MM.1S (cell line): ENCODE measurements around the gene CEP192.

ENCODE experiments used
- DNase-seq: peaks from one replicate; pipeline ENCODE4 v3.0.0-alpha.2; 2015
- H2AFZ ChIP-seq: fragments of 300-600 bp; sonication (generic); 2 replicates; pipeline ENCODE4 v1.6.0; 2016; ENCODE audit warnings: antibody characterized with exemption, low read length
- H3F3A ChIP-seq: fragments of 300-600 bp; sonication (generic); 2 replicates; pipeline ENCODE4 v1.6.1; 2016; ENCODE audit warnings: mild to moderate bottlenecking, antibody characterized with exemption, low read length, moderate library complexity, mixed read lengths; ENCODE audit not compliant: insufficient read depth
- H3K27ac ChIP-seq: fragments of 300-600 bp; sonication (generic); 2 replicates; pipeline ENCODE4 v1.5.1; 2016; ENCODE audit warnings: mild to moderate bottlenecking, low read length
- H3K27me3 ChIP-seq: fragments of 300-600 bp; sonication (generic); replicated peaks from 2 replicates; pipeline ENCODE4 v1.6.0; 2016; ENCODE audit warnings: low read length; ENCODE audit not compliant: insufficient read depth
- H3K36me3 ChIP-seq: fragments of 300-600 bp; sonication (generic); replicated peaks from 2 replicates; pipeline ENCODE4 v1.6.1; 2016; ENCODE audit warnings: mild to moderate bottlenecking, low read length, mixed read lengths; ENCODE audit not compliant: insufficient read depth
- H3K4me1 ChIP-seq: fragments of 300-600 bp; sonication (generic); 2 replicates; pipeline ENCODE4 v1.6.1; 2016; ENCODE audit warnings: low read length, mixed read lengths
- H3K4me2 ChIP-seq: fragments of 300-600 bp; sonication (generic); 2 replicates; pipeline ENCODE4 v1.6.0; 2016; ENCODE audit warnings: low read depth, low read length
- H3K4me3 ChIP-seq: fragments of 300-600 bp; sonication (generic); 2 replicates; pipeline ENCODE4 v1.5.1; 2016; ENCODE audit warnings: low read length, mixed read lengths
- H3K79me2 ChIP-seq: fragments of 300-600 bp; sonication (generic); 2 replicates; pipeline ENCODE4 v1.6.1; 2016; ENCODE audit warnings: mixed run types, low read length, mixed read lengths
- H3K9ac ChIP-seq: fragments of 300-600 bp; sonication (generic); 2 replicates; pipeline ENCODE4 v1.6.1; 2016; ENCODE audit warnings: low read length, mixed read lengths
- H3K9me2 ChIP-seq: fragments of 300-600 bp; sonication (generic); replicated peaks from 2 replicates; pipeline ENCODE4 v1.6.1; 2016; ENCODE audit warnings: mild to moderate bottlenecking, low read length, mixed read lengths; ENCODE audit not compliant: insufficient read depth
- H3K9me3 ChIP-seq: fragments of 300-600 bp; sonication (generic); replicated peaks from 2 replicates; pipeline ENCODE4 v1.6.1; 2016; ENCODE audit warnings: mild to moderate bottlenecking, low read length, mixed read lengths; ENCODE audit not compliant: insufficient read depth
- H4K20me1 ChIP-seq: fragments of 300-600 bp; sonication (generic); 2 replicates; pipeline ENCODE4 v1.6.1; 2016; ENCODE audit warnings: mild to moderate bottlenecking, low read length, moderate library complexity, mixed read lengths; ENCODE audit not compliant: insufficient read depth
- EZH2 ChIP-seq: fragments of 300-600 bp; sonication (generic); optimal IDR thresholded peaks from 2 replicates; pipeline ENCODE3; 2017; ENCODE audit warnings: low read depth, mild to moderate bottlenecking, antibody characterized with exemption, low read length, mixed read lengths
- EZH2phosphoT487 ChIP-seq: fragments of 300-600 bp; sonication (generic); IDR thresholded peaks from 2 replicates; pipeline ENCODE4 v1.6.1; 2018; ENCODE audit warnings: antibody characterized with exemption, low read length
- TF ChIP-seq, protein P1 (sequence below): fragments of 300-600 bp; sonication (generic); IDR thresholded peaks from 2 replicates; pipeline ENCODE4 v1.5.1; 2016; ENCODE audit warnings: antibody characterized with exemption, low read length, mixed read lengths

The CEP192 gene

DNA sequence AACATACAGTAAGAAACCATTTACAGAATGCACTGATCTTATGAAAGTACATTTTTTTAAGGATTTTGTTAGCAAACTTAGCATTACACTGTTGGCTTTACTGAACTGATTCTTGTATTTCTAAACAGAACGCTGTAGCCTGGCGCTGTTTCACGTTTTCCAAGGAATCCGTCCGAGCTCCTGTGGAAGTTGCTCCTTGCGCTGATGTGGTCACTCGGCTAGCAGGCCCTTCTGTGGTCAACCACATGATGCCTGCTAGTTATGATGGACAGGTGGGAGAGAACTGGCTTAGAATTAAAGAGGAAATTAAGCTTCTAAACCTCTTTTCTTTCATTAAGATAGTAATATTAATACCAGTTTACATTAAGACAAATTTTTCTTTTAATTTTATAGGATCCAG, 76.8 kb downstream of the CEP192 start:
- no peak for TF ChIP-seq EZH2phosphoT487
- TF ChIP-seq, protein P1, sequence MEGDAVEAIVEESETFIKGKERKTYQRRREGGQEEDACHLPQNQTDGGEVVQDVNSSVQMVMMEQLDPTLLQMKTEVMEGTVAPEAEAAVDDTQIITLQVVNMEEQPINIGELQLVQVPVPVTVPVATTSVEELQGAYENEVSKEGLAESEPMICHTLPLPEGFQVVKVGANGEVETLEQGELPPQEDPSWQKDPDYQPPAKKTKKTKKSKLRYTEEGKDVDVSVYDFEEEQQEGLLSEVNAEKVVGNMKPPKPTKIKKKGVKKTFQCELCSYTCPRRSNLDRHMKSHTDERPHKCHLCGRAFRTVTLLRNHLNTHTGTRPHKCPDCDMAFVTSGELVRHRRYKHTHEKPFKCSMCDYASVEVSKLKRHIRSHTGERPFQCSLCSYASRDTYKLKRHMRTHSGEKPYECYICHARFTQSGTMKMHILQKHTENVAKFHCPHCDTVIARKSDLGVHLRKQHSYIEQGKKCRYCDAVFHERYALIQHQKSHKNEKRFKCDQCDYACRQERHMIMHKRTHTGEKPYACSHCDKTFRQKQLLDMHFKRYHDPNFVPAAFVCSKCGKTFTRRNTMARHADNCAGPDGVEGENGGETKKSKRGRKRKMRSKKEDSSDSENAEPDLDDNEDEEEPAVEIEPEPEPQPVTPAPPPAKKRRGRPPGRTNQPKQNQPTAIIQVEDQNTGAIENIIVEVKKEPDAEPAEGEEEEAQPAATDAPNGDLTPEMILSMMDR = no peak
- TF ChIP-seq EZH2 = no peak
- H3K36me3 ChIP-seq = no peaks in the 10 kb centered on the region; the same call in 1 of the 2 replicates

DNA sequence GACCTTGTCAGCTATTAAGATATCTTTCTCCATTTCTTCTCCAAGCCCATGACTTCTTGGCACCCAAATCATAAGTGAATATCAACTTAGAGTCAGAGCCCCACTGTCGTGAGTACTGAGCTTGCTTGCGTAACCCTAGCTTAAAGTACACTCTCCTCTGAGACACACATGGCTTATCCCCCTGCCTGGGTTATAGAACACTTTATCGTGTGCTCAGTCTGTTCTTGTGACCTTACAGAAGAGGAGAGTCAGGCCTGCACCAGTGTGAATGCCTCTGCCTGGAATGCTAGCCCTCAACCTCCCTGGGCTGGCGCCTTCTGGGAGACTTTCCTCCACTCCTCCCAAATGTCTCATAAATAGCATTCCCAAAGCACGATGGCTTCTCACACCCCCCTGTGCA, 79.3 kb downstream of the CEP192 start:
- no peaks in the 10 kb centered on the region for H3F3A ChIP-seq
- H3K79me2 ChIP-seq = no peaks in the 10 kb centered on the region
- no peak overlapping the region for H3K4me2 ChIP-seq
- H3K27me3 ChIP-seq = no peaks in the 10 kb centered on the region
- H2AFZ ChIP-seq = no peak overlapping the region
- no peak overlapping the region for H3K4me3 ChIP-seq
- H3K36me3 ChIP-seq = peaks cover 4% of the 10 kb centered on the region; the same call in 1 of the 2 replicates
- TF ChIP-seq EZH2 = no peak
- TF ChIP-seq, protein P1 = no peak
- no peak for TF ChIP-seq EZH2phosphoT487
- no peaks in the 10 kb centered on the region for H3K9me3 ChIP-seq
- no peak for DNase-seq
- no peaks in the 10 kb centered on the region for H3K9me2 ChIP-seq
- no peak overlapping the region for H3K9ac ChIP-seq
- no peaks in the 10 kb centered on the region for H4K20me1 ChIP-seq
- H3K27ac ChIP-seq = no peak overlapping the region
- H3K4me1 ChIP-seq = no peaks in the 10 kb centered on the region

More for the DNA sequence above, 76.8 kb downstream of the CEP192 start:
- H4K20me1 ChIP-seq = no peaks in the 10 kb centered on the region
- H3K27ac ChIP-seq = no peak overlapping the region
- no peaks in the 10 kb centered on the region for H3K79me2 ChIP-seq
- H3K27me3 ChIP-seq = no peaks in the 10 kb centered on the region
- no peaks in the 10 kb centered on the region for H3K9me2 ChIP-seq
- H3K9ac ChIP-seq = no peak overlapping the region
- no peak overlapping the region for H2AFZ ChIP-seq
- DNase-seq = no peak
- H3K4me3 ChIP-seq = no peak overlapping the region
- H3K9me3 ChIP-seq = no peaks in the 10 kb centered on the region
- H3K4me2 ChIP-seq = no peak overlapping the region
- no peaks in the 10 kb centered on the region for H3F3A ChIP-seq
- H3K4me1 ChIP-seq = no peaks in the 10 kb centered on the region

DNA sequence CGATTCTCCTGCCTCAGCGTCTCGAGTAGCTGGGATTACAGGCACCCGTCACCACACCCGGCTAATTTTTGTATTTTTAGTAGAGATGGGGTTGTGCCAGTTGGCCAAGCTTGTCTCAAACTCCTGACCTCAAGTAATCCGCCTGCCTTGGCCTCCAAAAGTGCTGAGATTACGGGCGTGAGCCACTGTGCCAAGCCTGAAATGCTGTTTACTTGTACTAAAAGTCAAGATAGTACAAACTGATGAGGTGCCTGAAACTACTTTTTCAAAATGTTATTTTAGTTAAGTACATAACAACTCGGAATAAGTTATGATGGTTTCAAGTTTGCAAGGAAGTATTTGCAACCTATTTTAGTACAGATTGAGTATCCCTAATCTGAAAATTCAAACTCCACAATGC, 85.7 kb downstream of the CEP192 start:
- H3K9me2 ChIP-seq = no peaks in the 10 kb centered on the region
- H3K36me3 ChIP-seq = 0 out of 2 replicates have a peak, but pooled peaks cover 4% of the 10 kb centered on the region
- H2AFZ ChIP-seq = no peak overlapping the region
- H3K9me3 ChIP-seq = no peaks in the 10 kb centered on the region
- H3K79me2 ChIP-seq = no peaks in the 10 kb centered on the region
- H3F3A ChIP-seq = no peaks in the 10 kb centered on the region
- H3K27me3 ChIP-seq = no peaks in the 10 kb centered on the region
- no peak overlapping the region for H3K4me2 ChIP-seq
- no peak overlapping the region for H3K9ac ChIP-seq
- H3K4me1 ChIP-seq = no peaks in the 10 kb centered on the region
- H3K4me3 ChIP-seq = no peak overlapping the region
- TF ChIP-seq, protein P1 = no peak
- no peak for TF ChIP-seq EZH2
- TF ChIP-seq EZH2phosphoT487 = no peak
- 0 out of 2 replicates have a peak, but pooled peaks cover 3% of the 10 kb centered on the region for H4K20me1 ChIP-seq
- DNase-seq = no peak
- no peak overlapping the region for H3K27ac ChIP-seq
